GM06990 (cell line): ENCODE results near the gene ITPRID2.

Experiments
- DNase-seq: peaks from one replicate; pipeline ENCODE4 v3.0.0-alpha.2; 2011; ENCODE audit not compliant: insufficient read length; ENCODE audit errors: extremely low read depth
- H3K27me3 ChIP-seq: replicated peaks from 2 replicates; pipeline ENCODE4 v1.6.0; 2011; ENCODE audit warnings: low read length; ENCODE audit not compliant: control insufficient read depth, insufficient read depth
- H3K36me3 ChIP-seq: 2 replicates; pipeline ENCODE4 v1.5.1; 2011; ENCODE audit warnings: low read length; ENCODE audit not compliant: control insufficient read depth, insufficient read depth
- H3K4me3 ChIP-seq: replicated peaks from 2 replicates; pipeline ENCODE4 v1.5.1; 2011; ENCODE audit warnings: low read depth, mild to moderate bottlenecking, control low read depth, low read length
- TF ChIP-seq, protein P1 (sequence below): IDR thresholded peaks from 2 replicates; pipeline ENCODE4 v1.5.1; 2011; ENCODE audit warnings: low read length, control low read depth, mild to moderate bottlenecking, inconsistent platforms; ENCODE audit not compliant: insufficient read depth, poor library complexity, severe bottlenecking

ITPRID2 gene

DNA sequence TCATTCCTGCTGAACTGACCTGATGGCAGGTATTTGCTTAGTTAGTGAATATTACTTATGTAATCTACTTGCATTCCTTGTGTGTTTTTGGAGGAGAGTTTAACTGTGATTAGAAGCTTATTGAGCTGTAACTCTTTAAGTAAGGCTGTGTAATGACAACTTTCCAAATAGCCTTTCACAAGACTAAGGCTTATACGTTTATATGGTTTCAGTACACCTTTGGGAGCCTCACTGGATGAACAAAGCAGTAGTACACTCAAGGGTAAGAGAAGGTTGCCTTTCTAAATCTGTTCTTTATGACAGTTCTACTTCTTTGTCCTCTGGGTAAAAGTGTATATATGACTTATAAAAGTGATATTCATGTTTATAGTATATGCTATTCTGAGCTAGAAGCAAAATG is 4.3 kb downstream of the ITPRID2 start:
- Histone ChIP-seq H3K36me3 (no peaks in the 10 kb centered on the region), H3K4me3 (no peak overlapping the region), H3K27me3 (no peaks in the 10 kb centered on the region)
- DNase-seq, result no peak
- TF ChIP-seq, protein P1, sequence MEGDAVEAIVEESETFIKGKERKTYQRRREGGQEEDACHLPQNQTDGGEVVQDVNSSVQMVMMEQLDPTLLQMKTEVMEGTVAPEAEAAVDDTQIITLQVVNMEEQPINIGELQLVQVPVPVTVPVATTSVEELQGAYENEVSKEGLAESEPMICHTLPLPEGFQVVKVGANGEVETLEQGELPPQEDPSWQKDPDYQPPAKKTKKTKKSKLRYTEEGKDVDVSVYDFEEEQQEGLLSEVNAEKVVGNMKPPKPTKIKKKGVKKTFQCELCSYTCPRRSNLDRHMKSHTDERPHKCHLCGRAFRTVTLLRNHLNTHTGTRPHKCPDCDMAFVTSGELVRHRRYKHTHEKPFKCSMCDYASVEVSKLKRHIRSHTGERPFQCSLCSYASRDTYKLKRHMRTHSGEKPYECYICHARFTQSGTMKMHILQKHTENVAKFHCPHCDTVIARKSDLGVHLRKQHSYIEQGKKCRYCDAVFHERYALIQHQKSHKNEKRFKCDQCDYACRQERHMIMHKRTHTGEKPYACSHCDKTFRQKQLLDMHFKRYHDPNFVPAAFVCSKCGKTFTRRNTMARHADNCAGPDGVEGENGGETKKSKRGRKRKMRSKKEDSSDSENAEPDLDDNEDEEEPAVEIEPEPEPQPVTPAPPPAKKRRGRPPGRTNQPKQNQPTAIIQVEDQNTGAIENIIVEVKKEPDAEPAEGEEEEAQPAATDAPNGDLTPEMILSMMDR, result no peak

DNA sequence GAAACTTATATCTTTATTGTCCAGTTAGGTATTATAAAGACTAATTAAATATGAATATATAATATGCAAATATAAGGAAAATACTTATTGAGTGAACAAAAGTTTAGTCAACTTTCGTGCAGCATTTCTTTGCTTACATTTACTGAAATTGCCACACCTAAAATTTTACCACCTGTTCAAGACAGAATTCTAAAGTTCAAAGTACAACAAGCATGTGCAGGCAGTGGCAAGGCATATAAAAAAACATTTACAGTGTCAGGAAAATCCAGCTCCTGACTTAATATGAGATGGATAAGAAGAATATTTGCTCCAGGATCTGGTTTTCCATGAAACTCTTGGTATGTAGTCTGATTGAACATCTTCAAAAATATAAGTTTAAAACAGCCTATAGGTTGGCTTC is 4.8 kb downstream of the ITPRID2 start:
- DNase-seq, result no peak
- Histone ChIP-seq H3K36me3 (no peaks in the 10 kb centered on the region), H3K4me3 (no peak overlapping the region), H3K27me3 (no peaks in the 10 kb centered on the region)
- TF ChIP-seq, protein P1, result no peak

DNA sequence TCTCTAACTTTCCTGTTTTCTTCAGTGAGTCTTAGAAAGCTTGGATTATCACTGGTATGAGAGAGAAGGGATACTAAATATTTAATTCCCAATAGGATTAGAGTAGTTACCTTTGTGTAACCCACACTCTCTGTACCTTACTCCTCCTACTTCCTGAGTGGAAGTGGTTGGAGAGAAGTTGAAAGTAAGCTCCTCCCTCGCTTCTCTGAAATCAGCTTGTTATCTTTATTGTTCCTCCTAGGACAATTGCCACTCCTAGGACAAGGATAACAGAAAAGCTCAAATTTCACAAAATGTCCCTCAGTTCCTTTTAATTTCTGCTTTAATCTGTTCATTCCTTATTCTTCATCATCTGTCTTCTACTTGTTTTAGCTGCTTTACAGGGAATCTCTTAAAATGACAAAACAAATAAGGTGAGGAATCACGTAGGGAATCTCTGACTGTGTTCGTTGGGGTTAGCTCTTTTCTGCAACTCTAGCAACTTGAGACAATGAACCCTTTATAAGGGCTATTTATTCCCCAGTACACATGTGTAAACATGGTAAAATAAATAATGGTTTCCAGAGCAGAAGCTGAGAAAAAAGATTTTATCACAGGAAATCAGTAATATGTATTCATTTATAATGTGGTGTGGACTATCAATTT is 8.6 kb downstream of the ITPRID2 start:
- Histone ChIP-seq H3K27me3 (no peaks in the 10 kb centered on the region), H3K4me3 (no peak overlapping the region), H3K36me3 (no peaks in the 10 kb centered on the region; the same call in none of the 2 replicates)
- TF ChIP-seq, protein P1, result no peak
- DNase-seq, result no peak

DNA sequence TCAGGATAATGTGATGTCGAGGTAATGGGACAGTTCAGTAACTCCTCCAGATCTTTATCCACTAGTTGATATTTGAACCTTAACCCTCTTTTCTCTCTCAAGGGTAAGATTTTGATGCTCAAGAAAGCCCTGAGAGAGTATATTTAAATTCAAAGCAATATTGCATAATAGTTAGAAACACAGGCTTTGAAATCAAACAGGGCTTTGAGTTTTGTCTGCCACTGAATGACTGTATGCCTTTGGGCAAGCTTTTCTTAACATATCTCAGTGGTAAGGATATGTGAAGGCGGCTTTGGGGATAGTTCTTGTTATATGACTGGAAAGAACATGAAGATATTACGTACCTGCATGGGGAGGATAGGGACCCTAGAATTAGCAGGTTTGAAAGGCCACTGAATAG is 11.1 kb downstream of the ITPRID2 start:
- H3K27me3 ChIP-seq, result no peaks in the 10 kb centered on the region
- no peak for DNase-seq
- no peak overlapping the region for H3K4me3 ChIP-seq
- no peaks in the 10 kb centered on the region; the same call in none of the 2 replicates for H3K36me3 ChIP-seq
- TF ChIP-seq, protein P1, result no peak

DNA sequence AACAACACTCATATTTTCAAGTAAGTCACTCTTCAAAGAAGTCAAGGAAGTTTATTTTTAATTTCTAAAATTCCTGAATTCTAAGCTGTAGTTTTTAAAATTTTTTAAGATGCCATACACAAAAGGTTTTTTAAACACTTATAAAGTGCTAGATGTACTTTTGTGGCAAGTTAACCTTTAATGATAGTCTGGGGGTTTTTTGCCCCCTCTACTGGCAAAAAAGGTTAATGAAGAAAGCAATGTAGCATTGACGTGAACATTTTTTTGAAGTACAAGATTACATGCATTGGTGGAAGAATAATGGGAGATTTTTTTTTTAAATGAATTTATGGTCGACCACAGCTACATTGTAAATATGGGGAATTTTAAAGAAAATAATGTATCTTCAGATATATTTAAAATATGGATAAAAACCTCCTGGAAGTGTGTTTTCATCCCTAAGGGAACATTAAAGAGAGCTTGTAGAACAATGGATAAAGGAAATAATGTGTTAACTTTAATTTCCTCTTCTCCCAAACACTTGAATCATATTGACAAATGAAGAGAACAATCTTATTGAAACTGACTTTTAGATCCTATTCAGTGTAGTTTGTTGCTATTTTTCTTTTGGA is 12.6 kb downstream of the ITPRID2 start:
- Histone ChIP-seq H3K27me3 (no peaks in the 10 kb centered on the region), H3K36me3 (no peaks in the 10 kb centered on the region; the same call in none of the 2 replicates), H3K4me3 (no peak overlapping the region)
- peak; percentile 9 for DNase-seq
- TF ChIP-seq, protein P1, result peak; percentile 66
